Measurements from ENCODE around the gene SEMA3B. TPM values are rescaled to one million over a fixed set of nuclear protein-coding genes. Genes with fewer than 3 reads are reported as not detected.

The SEMA3B gene
- total and polyA plus RNA-seq, 9 of the 15 experiments (the other 6 are each of a cell fraction or from before 2014, with no cell fraction given), result 0.03 to 1.8 (median 0.55) TPM; not detected in 1

DNA sequence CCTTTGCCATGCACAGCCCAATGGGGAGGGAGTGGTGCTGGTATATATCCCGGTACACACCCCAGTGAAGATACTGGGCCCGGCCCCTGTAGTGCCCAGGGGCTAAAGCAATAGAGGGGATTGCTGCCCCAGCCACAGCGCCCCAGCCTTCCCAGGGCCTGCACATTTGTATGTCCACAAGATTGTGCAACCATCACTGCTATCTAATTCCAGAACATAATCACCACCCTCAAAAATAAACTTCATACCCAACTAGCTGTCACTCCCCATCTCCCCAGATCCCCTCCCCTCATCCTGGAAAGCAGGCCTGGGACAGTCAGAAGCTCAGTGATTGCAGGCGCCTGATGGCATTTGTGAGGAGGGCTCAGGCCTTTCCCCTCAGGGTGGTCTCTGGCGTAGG, 19.5 kb upstream of the SEMA3B start:
- no peaks in the 10 kb centered on the region for H3K27me3 ChIP-seq (ENCODE audit: control insufficient read depth in 2 of 2, insufficient read depth in 2 of 2, low read length in 2 of 2)
- ChIA-PET CTCF (ENCODE audit: low intra/inter-chr PET ratio) (no interaction called here), POLR2A (interaction anchor here (1.3 kb wide), 1 partner anchor 14 kb away, joined by 4 read pairs; the partner anchor contains the start of gene GNAI2)
- ATAC-seq, result no peak
- H3K36me3 ChIP-seq (ENCODE audit: control insufficient read depth, insufficient read depth, low read length), result peaks cover 4% of the 10 kb centered on the region; the same call in 1 of the 3 replicates
- H3K9me3 ChIP-seq (replicated peaks; ENCODE audit: control insufficient read depth, insufficient read depth, low read depth, low read length), result no peaks in the 10 kb centered on the region
- intact Hi-C loops (cut with micrococcal nuclease), result no loop called here
- BruUV-seq (replicated peaks), result no TSS peak
- no peak for FAIRE-seq
- H3K79me2 ChIP-seq (ENCODE audit: control insufficient read depth, insufficient read depth, low read length), result peaks cover 21% of the 10 kb centered on the region
- no peaks in the 10 kb centered on the region for H3K9me1 ChIP-seq (ENCODE audit: control insufficient read depth, insufficient read depth, low read length)
- H2AFZ ChIP-seq (ENCODE audit: low read depth, low read length), result no peak overlapping the region
- H3K27ac ChIP-seq (ENCODE audit: extremely low read depth, low read depth, low read length), result no peak overlapping the region
- H3K4me2 ChIP-seq (ENCODE audit: insufficient read depth, low read length), result no peak overlapping the region
- in situ Hi-C loops (cut with MboI), result no loop called here
- DNase-seq (ENCODE audit: extremely low read depth in 1 of 4, low spot score in 3 of 4), result no peak
- no peaks in the 10 kb centered on the region for H4K20me1 ChIP-seq (replicated peaks; ENCODE audit: control insufficient read depth, insufficient read depth, low read length)
- H3K9ac ChIP-seq (ENCODE audit: insufficient read depth in 1 of 2, low read depth in 2 of 2, low read length in 2 of 2), result peak overlapping the region in 1 of 2 experiments; percentile 20; a peak in 1 of 4 replicates
- no peak overlapping the region for H3K4me3 ChIP-seq
- H3K4me1 ChIP-seq (replicated peaks in 1 of 2; ENCODE audit: control insufficient read depth in 2 of 2, insufficient read depth in 2 of 2, low read length in 2 of 2), result peaks cover 21 to 34% of the 10 kb centered on the region in 2 experiments
- 85% methylated on average over 4 of the region's 5 CpGs for WGBS (ENCODE audit: insufficient coverage, low coverage, missing lambda C conversion rate)
- TF ChIP-seq, protein P1, sequence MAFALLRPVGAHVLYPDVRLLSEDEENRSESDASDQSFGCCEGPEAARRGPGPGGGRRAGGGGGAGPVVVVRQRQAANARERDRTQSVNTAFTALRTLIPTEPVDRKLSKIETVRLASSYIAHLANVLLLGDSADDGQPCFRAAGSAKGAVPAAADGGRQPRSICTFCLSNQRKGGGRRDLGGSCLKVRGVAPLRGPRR (CRISPR knock-in tag; IDR thresholded peaks at IDR 0.05), result no peak
- TF ChIP-seq, protein P2, sequence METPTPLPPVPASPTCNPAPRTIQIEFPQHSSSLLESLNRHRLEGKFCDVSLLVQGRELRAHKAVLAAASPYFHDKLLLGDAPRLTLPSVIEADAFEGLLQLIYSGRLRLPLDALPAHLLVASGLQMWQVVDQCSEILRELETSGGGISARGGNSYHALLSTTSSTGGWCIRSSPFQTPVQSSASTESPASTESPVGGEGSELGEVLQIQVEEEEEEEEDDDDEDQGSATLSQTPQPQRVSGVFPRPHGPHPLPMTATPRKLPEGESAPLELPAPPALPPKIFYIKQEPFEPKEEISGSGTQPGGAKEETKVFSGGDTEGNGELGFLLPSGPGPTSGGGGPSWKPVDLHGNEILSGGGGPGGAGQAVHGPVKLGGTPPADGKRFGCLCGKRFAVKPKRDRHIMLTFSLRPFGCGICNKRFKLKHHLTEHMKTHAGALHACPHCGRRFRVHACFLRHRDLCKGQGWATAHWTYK (CRISPR knock-in tag; IDR thresholded peaks at IDR 0.05), result no peak
- TF ChIP-seq, protein P3, sequence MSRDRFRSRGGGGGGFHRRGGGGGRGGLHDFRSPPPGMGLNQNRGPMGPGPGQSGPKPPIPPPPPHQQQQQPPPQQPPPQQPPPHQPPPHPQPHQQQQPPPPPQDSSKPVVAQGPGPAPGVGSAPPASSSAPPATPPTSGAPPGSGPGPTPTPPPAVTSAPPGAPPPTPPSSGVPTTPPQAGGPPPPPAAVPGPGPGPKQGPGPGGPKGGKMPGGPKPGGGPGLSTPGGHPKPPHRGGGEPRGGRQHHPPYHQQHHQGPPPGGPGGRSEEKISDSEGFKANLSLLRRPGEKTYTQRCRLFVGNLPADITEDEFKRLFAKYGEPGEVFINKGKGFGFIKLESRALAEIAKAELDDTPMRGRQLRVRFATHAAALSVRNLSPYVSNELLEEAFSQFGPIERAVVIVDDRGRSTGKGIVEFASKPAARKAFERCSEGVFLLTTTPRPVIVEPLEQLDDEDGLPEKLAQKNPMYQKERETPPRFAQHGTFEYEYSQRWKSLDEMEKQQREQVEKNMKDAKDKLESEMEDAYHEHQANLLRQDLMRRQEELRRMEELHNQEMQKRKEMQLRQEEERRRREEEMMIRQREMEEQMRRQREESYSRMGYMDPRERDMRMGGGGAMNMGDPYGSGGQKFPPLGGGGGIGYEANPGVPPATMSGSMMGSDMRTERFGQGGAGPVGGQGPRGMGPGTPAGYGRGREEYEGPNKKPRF (IDR thresholded peaks at IDR 0.05; ENCODE audit: low read depth, low read length), result no peak
- TF ChIP-seq, protein P4, sequence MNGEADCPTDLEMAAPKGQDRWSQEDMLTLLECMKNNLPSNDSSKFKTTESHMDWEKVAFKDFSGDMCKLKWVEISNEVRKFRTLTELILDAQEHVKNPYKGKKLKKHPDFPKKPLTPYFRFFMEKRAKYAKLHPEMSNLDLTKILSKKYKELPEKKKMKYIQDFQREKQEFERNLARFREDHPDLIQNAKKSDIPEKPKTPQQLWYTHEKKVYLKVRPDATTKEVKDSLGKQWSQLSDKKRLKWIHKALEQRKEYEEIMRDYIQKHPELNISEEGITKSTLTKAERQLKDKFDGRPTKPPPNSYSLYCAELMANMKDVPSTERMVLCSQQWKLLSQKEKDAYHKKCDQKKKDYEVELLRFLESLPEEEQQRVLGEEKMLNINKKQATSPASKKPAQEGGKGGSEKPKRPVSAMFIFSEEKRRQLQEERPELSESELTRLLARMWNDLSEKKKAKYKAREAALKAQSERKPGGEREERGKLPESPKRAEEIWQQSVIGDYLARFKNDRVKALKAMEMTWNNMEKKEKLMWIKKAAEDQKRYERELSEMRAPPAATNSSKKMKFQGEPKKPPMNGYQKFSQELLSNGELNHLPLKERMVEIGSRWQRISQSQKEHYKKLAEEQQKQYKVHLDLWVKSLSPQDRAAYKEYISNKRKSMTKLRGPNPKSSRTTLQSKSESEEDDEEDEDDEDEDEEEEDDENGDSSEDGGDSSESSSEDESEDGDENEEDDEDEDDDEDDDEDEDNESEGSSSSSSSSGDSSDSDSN (IDR thresholded peaks at IDR 0.05; ENCODE audit: borderline replicate concordance in 1 of 2, low read depth in 2 of 2, low read length in 2 of 2), result no peak
- TF ChIP-seq TBL1XR1 (IDR thresholded peaks at IDR 0.05; ENCODE audit: low read length in 2 of 2), result no peak
- TF ChIP-seq, protein P5, sequence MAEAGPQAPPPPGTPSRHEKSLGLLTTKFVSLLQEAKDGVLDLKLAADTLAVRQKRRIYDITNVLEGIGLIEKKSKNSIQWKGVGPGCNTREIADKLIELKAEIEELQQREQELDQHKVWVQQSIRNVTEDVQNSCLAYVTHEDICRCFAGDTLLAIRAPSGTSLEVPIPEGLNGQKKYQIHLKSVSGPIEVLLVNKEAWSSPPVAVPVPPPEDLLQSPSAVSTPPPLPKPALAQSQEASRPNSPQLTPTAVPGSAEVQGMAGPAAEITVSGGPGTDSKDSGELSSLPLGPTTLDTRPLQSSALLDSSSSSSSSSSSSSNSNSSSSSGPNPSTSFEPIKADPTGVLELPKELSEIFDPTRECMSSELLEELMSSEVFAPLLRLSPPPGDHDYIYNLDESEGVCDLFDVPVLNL (CRISPR knock-in tag; IDR thresholded peaks at IDR 0.05; ENCODE audit: low read depth), result no peak
- TF ChIP-seq KAT8 (IDR thresholded peaks at IDR 0.05; ENCODE audit: low read depth), result no peak
- no peak for TF ChIP-seq ETS2 (tag; IDR thresholded peaks at IDR 0.05; ENCODE audit: borderline replicate concordance, poor library complexity, severe bottlenecking)
